Ovary (tissue), 9 donors: Measurements from ENCODE around the gene C21orf91. TPM values are rescaled to one million over a fixed set of nuclear protein-coding genes. Genes with fewer than 3 reads are reported as not detected.

ENCODE experiments used
- DNase-seq, 5 donors: peaks; one replicate each; pipeline ENCODE4 v3.0.0-alpha.2; 2019 to 2020
- H3K27ac ChIP-seq, 2 donors: fragments of 200-600 bp; one replicate each; pipeline versions ENCODE4 v1.5.1 to v1.8.0; 2019 to 2022
- H3K27me3 ChIP-seq: fragments of 200-600 bp; one replicate; pipeline ENCODE4 v1.8.0; 2022
- H3K36me3 ChIP-seq: fragments of 200-600 bp; sonication (generic); one replicate; pipeline ENCODE4 v1.5.1; 2019
- H3K4me1 ChIP-seq: one replicate; pipeline ENCODE4 v1.8.1; 2013; ENCODE audit warnings: mild to moderate bottlenecking, moderate library complexity; ENCODE audit not compliant: insufficient read depth
- H3K4me3 ChIP-seq: fragments of 200-600 bp; sonication (generic); one replicate; pipeline ENCODE4 v1.5.1; 2017
- H3K9me3 ChIP-seq, 2 donors: fragments of 200-600 bp in 1 of 2; sonication (generic) in 1 of 2; one replicate each; pipeline versions ENCODE4 v1.5.1 to v1.8.1; 2013 to 2019; ENCODE audit warnings: mild to moderate bottlenecking in 1 of 2, moderate library complexity in 1 of 2
- CTCF ChIP-seq, 3 donors: fragments of 450-650 bp in 2 of 3; fragments of 200-600 bp in 1 of 3; IDR thresholded peaks; one replicate each; pipeline versions ENCODE4 v1.5.1 to v1.8.0; 2016 to 2022; ENCODE audit warnings: antibody characterized with exemption in 3 of 3, mild to moderate bottlenecking in 1 of 3
- EP300 ChIP-seq: sonication (generic); formaldehyde crosslinking; IDR thresholded peaks from one replicate; pipeline ENCODE4 v1.6.1; 2017; ENCODE audit warnings: antibody characterized with exemption
- POLR2A ChIP-seq: fragments of 450-650 bp; IDR thresholded peaks from one replicate; pipeline ENCODE4 v1.6.1; 2017; ENCODE audit warnings: antibody characterized with exemption, mild to moderate bottlenecking, moderate library complexity
- WGBS, 3 donors: extraction: QIAGEN DNeasy Blood & Tissue Kit in 1 of 3; methylation state at CpG; one replicate each; pipeline versions ENCODE4 v1.1.5 to v1.1.7; 2013 to 2017; 5-methylcytosine and 5-hydroxymethylcytosine counted together
- intact Hi-C, 4 donors: fragments of 100-400 bp; cut with DNase I; formaldehyde crosslinking; loops; one replicate each; pipeline versions ENCODE4 v1.11.0 to v1.15.1; 2022 to 2023
- polyA plus RNA-seq, 2 donors: library from polyadenylated mRNA; stranded (reverse); fragments of 200-250 nt in 1 of 2; fragments of 350-450 nt in 1 of 2; fragmentation: Illumina TruSeq in 1 of 2; extraction: RNeasy Lipid Tissue Mini Kit (QIAGEN cat#74804) in 1 of 2; gene quantifications; one replicate each; pipeline ENCODE4 v1.2.3, GENCODE V29; 2013 to 2014
- total RNA-seq, 7 donors: library from RNA; depleted of rRNA in 2 of 7; stranded (reverse); fragments of >200 nt in 2 of 7; fragmentation: NEBNext Ultra II Directional in 3 of 7; extraction: Animal tissue kit (Norgen Biotek cat#: 25700) in 3 of 7; gene quantifications; one replicate each; pipeline versions ENCODE4 v1.1.0 to v1.2.4, GENCODE V29; 2016 to 2023
- donor health status: DM: no; HTN: no; CAD: no; lungs with moderate emphysema.
- donor health status: DM: no; HTN: no; CAD: no.
- donor health status: Bipolar disorder and iron deficiency.
- donor health status: DM: yes; HTN: yes; CAD: no.
- donor health status: DM: no; HTN: no; CAD: no.
- donor health status: DM: yes; HTN: yes; CAD: no.

C21orf91 gene
- total and polyA plus RNA-seq, 9 donors, result 5.3 to 19.2 (median 14.6) TPM

DNA sequence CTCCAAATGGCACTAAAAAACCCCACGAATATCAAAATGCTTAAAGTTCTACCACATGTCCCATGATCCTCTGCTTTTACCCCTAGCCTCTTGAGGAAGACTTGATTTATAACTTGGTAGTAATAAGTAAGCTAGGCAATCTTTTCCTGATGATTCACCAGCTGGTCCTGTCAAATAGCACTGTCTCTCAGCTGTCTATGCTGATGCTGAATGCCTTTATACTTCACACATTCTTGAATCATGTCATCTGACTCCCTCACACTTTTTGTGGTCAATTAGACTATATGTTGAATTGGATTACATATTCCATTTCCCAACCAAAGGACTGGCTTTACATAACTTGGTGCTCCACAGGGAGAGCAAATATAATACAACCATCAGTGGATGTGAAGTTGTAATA, 16.6 kb downstream of the C21orf91 start:
- intact Hi-C loops, result no loop called here
- 88 to 92% (median 92%) methylated on average over 1 of the region's 1 CpG for WGBS, 3 donors
- no peak for TF ChIP-seq POLR2A
- no peak for TF ChIP-seq EP300
- no peak for TF ChIP-seq CTCF (IDR thresholded peaks at IDR 0.05)
- H3K4me3 ChIP-seq, result no peak overlapping the region
- no peak for DNase-seq
- peaks cover 1% of the 10 kb centered on the region for H3K4me1 ChIP-seq
- no peak overlapping the region for H3K27ac ChIP-seq
- no peaks in the 10 kb centered on the region for H3K36me3 ChIP-seq
- no peaks in the 10 kb centered on the region for H3K27me3 ChIP-seq
- H3K9me3 ChIP-seq, result no peaks in the 10 kb centered on the region

DNA sequence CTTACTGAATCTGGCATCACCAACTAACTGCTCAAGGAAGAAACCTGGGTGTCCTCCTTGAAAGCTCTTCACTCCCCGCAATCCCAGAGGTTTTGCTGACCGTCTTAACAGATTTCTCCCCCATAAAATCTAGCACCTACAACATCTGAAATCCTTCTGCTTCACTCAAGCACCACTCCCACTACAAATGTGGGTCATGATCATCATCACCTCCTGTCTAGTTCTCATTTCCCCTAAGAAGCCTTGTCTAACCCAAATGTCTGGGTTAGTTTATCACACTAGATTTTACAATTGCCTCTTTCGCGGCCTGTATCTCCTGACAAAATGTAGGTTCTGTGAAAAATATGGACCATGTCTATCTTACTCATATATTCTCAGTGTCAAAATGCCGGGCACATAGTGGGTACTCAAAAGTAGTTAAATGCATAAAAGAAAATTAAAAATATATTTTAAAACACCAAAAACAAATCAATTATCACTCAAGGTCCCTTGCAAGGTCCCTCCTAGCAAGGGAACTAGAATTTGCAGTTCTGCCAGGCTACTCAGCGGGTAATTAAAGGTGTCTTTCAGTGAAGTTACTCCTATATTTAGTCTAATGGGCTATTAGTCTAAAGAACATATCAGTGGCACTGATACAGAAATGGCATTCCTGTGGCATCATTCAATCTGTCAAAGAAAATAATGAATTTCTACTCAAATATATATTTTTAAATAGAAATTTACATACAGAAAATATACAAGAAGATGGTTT, 19.6 kb downstream of the C21orf91 start:
- DNase-seq, result no peak
- H3K27ac ChIP-seq, result no peak overlapping the region
- intact Hi-C loops, result no loop called here
- no peaks in the 10 kb centered on the region for H3K36me3 ChIP-seq
- WGBS, 3 donors, result 97 to 98% (median 97%) methylated on average over 6 of the region's 6 CpGs
- H3K27me3 ChIP-seq, result no peaks in the 10 kb centered on the region
- no peaks in the 10 kb centered on the region for H3K9me3 ChIP-seq
- no peak overlapping the region for H3K4me3 ChIP-seq
- no peak for TF ChIP-seq CTCF (IDR thresholded peaks at IDR 0.05)
- TF ChIP-seq EP300, result no peak
- no peak for TF ChIP-seq POLR2A
- peaks cover 1% of the 10 kb centered on the region for H3K4me1 ChIP-seq

DNA sequence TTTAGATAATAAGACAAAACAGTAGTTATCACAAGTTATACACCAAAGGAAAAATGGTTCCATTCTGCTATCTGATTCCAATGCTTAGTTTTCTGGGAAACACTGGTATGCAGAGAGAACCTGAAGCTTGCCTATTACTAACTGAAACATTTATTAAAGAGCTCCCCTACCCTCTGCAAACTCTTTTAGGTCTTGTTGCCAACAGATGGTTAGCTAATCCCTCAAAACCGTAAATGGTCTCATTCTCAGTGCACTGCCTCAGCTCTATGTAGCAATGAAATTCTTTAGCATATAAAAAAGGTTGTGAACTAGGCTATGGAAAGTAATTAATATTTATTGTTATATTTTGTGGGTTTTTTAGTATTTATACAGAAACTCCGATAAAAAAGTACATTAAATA, 20.4 kb downstream of the C21orf91 start:
- intact Hi-C loops, result no loop called here
- TF ChIP-seq POLR2A (no peak), EP300 (no peak), CTCF (IDR thresholded peaks at IDR 0.05) (no peak)
- WGBS, 3 donors, result 73 to 82% (median 75%) methylated on average over 2 of the region's 2 CpGs

DNA sequence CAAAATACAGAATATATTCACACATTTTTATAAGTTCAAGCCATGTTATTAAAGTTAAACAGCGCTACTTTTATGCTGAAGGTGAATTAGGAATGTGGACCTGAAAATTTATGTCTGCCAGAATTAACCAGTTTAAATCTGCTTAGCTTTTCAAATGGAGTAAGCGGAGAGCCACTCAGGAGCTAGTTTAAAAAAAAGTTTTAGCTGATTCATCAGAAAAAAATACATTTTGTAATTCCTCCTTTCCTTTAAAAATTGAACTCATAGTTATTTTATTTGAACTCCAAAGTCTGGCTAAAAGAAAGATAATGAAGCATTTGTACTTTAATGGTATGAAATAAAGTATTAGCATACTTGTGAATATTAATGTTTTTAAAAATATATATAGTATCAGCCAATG, 21.2 kb downstream of the C21orf91 start:
- no peak for TF ChIP-seq CTCF (IDR thresholded peaks at IDR 0.05)
- no peak for TF ChIP-seq EP300
- no peak for TF ChIP-seq POLR2A
- H3K4me1 ChIP-seq, result no peaks in the 10 kb centered on the region
- intact Hi-C loops, result no loop called here
- H3K9me3 ChIP-seq, result no peaks in the 10 kb centered on the region
- H3K36me3 ChIP-seq, result no peaks in the 10 kb centered on the region
- no peaks in the 10 kb centered on the region for H3K27me3 ChIP-seq
- DNase-seq, result no peak
- 60 to 72% (median 60%) methylated on average over 2 of the region's 2 CpGs for WGBS, 3 donors
- H3K4me3 ChIP-seq, result no peak overlapping the region
- no peak overlapping the region for H3K27ac ChIP-seq

More for the DNA sequence above, 20.4 kb downstream of the C21orf91 start:
- H3K27me3 ChIP-seq, result no peaks in the 10 kb centered on the region
- no peaks in the 10 kb centered on the region for H3K9me3 ChIP-seq
- no peaks in the 10 kb centered on the region for H3K4me1 ChIP-seq
- H3K27ac ChIP-seq, result no peak overlapping the region
- H3K4me3 ChIP-seq, result no peak overlapping the region
- DNase-seq, result no peak
- H3K36me3 ChIP-seq, result no peaks in the 10 kb centered on the region
